Activated gamma-delta T cell treated with anti-CD3 and anti-CD28 coated beads, Interleukin-2, amount 50 U/mL, for 16 hours (primary cell): ENCODE measurements around the gene METRNL.
"Not testable (repeated sequence)": the region's sequence is repeated elsewhere in the genome, so short reads cannot be mapped to it uniquely, and the experiment has no call there.

ENCODE experiments used
- DNase-seq: peaks from one replicate; pipeline ENCODE4 v3.0.0-alpha.2; 2020; ENCODE audit warnings: low read depth

Gene METRNL

DNA sequence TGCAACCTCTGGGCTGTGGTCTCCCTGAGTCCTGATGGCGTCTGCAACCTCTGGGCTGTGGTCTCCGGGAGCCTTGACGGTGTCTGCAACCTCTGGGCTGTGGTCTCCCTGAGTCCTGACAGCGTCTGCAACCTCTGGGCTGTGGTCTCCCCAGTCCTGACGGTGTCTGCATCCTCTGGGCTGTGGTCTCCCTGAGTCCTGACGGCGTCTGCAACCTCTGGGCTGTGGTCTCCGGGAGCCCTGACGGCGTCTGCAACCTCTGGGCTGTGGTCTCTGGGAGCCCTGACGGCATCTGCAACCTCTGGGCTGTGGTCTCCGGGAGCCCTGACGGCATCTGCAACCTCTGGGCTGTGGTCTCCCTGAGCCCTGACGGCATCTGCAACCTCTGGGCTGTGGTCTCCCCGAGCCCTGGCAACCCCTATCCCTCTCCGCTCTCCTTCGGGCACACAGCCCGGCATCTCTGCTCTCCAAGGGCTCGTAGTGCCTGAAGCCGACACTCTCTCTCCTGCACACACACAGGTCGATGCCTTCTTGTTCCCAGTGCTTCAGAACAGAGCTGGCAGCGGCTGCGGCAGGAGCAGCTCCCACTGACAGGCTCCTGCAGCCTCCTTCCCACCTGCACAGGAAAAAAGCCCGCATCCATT is 45.6 kb downstream of the METRNL start:
- peak; percentile 21 for DNase-seq

DNA sequence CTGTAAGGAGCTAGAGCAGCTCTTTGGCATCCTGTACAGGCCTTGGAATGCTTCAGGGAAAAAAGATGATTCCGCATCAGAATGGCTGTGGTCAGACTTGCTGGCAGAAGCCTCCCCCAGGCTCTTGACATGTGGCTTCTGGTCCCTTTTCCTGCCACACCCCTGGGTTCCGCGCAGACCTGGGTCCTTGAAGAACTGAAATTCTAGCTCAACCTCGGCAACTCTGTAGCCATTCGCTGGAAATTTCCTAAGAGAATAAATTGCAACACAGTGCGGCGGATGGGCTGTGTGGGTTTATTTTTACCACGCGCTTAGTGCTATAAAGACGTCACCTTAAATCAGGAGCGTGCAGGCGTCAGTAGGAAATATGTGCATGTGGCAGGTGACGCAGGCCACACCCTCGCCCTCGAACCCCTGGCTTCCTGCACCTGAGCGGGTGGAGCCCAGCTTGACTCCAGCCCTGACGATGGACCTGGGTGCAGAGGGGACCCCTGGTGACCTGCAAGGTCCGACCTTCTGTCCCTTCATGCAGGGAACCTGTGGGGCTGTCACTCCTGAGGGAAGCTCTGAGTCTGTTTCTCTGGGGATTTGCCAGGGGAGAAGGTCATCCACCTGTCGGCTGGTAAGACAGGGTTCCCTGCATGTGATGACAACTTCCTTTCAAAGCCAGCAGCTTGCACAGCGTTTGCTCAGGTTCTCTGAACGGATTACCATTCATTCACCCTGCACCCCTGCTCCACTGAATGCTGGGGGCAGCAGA is 46.3 kb downstream of the METRNL start:
- DNase-seq = no peak

DNA sequence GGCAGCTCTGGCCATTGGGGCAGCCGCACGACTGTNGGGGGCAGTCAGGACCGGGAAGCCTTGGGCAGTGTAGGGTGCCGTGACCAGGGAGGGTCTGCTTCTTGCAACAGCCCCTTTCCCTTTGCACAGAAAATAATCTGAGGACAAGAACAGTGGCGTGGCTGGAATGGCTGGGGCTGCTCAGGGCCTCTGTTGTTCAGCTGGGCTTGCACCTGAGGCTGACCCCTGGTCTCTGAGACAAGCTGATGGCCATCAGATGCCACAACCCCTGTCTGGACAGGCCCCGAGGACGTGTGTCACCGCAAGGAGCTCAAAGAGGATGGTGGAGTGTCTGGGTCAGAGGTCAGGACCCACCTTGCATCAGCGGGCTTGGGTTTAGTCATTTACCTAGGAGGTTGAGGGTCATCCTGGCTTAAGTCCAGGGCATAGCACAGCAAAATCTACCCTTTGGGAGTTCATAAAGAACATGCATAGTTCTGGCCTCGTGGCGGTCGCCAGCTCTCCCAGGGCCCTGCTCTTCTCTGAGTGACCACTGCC is 46.9 kb downstream of the METRNL start:
- no peak for DNase-seq

DNA sequence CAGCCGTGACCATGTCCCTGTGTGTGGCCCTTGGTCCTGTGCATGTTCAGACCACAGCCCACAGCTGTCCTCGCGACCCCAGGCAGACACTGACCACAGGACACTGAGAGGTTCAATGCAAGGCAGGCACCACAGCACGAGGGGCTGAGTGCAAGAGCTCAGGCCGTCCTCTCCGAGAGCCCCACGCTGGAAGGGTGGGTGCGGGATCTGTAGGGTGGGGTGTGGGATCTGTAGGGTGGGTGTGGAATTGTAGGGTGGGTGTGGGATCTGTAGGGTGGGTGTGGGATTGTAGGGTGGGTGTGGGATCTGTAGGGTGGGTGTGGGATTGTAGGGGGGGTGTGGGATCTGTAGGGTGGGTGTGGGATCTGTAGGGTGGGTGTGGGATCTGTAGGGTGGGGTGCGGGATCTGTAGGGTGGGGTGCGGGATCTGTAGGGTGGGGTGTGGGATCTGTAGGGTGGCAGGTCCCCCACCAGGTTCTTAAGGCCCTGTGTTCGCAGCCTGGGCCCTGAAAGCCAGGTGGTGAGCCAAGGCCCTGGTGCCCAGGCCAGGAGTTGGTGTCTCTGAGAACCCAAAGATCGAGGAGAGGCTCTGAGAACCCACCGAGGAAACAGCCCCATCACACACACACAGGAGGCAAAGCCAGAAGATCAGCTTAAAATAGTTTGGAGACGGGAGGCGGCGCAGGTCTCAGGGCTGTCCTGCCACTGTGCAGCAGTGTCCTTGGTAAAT is 48.2 kb downstream of the METRNL start:
- no peak for DNase-seq

DNA sequence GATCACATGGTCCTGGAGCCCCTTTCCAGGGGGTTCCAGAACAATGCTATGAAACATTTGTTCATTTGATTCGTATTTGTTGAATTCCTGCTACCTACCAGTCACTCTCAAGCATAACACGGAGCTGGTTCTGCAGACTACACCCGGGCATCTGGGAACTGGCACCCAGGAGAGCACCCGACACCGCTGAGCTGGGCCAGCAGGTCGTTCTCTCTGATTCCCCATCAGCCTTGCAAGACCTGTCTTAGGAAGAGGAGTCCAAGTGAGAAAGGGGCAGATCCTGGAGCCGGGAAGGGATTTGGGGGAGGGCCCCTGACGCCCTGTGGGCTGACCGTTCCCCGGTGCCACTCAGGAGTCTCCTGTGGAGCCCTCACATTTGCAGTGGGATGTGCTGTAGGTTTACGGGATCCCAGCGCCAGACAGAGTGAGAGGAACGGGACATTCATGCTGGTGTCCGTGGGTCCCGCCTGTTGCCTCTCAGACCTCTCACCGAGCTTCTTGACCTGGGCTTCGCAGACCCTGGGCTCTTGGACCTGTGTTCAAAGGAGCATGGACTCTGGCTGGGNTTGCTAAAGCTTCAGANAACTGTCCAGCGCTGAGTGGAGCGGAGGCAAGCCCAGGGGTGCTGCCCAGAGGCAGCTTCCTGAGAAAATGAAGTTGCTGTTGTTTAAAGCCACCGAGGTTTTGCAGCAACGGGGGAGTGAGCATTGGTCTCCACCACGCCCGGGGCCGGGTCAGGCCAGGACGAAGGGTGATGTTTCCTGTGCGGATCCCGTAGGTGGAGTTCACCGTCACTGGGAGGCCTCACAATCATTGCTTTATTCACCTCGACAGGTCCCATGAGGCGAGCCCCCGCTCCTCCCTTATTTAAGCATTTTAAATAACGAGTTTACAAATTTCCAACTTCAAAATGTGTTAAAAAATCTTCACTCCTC is 49.2 kb downstream of the METRNL start:
- DNase-seq = no peak

DNA sequence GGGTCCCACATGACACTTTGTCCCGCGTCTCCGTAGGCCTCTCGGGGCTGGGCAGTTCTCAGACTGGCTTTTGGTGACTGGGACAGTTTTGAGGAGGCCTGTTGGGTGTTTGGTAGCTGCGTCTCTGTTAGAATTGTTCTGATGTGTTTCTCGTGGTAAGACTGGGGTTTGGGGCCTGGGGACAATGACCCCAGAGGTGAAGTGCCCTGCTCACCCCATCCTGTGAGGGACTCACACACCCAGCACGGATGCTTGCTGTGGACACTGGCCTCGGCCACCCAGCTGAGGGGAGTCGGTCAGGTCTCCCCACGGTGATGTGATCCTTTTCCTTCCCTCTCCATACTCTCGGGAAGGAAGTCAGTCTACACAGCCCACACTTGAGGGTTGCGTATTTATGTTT is 50.3 kb downstream of the METRNL start:
- no peak for DNase-seq

DNA sequence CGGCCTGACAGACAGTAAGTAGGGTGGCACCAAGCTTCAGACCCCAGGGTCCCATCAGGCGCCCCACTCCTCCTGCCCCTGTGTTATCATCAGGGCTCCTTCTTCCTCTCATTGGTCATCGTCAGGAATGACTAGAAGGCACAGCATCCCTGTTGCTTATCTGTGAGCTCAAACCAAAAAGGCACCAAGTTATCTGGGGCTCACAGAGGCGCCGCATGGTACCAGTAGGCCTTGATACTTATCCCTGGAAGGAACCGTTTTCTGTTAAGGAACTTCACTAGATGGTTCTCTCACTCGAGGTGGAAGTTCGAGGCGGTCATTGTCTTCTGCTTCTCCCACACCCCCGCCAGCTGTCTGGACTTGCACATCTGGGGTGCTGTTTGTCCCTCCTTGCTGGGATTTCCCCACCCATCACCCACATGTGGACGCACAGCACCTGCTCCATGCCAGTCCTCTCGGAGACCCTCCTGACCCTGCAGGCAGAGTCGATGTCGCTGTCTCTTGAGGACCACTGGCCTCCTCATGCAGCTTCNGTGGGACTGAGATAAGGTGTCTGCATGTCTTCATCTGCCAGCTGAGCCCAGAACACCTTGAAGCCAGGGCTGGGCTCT is 52.1 kb downstream of the METRNL start:
- DNase-seq = no peak

DNA sequence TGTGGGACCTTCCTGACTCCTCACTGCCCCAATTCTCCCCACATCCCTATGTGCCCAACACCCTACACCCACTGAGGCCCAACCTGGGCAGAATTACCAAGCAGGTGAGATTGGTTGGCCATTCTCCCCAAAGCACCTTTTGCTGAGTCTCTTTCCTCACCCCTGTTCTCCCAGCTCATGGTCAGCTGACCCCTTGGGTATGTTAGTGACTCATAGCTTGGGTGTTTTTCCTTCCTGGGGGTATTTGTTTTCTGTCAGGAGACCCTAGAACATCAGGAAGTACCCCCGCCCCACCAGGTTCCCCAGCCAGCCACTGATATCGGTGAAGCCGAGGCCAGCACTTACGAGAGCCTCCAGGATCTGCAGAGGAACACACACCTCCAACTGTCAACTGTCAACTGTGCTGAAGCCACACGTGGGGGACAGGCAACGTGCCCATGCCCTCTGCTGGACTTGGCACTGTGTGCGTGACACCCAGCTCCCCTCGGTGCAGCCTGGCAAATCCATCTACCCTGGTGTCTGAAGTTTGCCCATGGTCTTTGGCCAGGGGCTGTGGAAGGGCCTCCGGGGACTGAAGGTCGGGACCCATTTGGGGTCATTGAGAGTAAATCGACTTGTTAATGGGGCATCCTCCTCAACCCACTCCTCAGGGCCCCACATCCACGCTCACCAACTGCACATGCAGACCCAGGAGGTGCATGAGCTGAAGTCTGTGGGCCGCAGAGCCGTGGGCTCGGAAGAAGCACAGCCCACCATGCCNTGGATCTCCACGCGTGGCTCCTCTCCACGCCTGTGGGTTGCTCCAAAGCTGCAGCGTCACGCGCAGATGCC is 53.1 kb downstream of the METRNL start:
- no peak for DNase-seq

DNA sequence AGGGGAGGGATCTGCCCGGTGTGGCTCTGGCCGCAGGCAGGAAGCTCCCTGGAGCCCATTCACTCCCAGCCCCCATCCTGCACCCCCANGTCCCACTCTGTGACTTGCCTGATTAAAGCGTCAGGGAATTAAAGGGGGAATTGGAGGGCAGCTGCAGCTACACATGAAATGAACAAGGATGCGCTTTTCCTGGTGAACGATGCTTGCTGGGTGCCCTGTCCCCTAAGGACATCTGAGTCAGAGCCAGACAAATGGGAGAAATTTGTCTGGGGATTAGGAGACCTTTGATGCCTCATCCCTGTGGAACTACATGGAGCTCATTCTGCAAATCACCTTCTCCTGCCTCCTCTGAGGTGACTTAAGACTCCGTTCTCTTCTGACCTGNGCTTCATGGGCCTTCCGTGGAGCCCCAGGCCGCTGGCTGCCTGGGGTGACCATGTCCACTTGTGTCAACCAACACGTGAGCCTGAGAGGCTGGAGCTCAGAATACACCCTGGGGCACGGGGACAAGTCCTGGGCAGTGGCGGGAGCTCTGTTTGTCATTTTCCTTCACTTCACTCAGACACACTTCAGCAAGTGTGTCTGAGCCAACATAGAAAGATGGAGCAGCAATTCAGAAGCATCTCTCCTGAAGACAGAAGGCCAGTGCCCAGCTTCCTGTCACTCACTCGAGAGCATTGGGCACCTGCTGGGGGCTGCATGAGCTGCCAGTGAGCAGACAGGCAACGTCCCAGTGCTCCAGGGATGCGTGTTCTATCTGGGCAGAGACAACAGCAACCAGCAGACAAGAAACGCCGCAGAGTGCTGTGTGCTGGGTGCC is 54.1 kb downstream of the METRNL start:
- DNase-seq = no peak

DNA sequence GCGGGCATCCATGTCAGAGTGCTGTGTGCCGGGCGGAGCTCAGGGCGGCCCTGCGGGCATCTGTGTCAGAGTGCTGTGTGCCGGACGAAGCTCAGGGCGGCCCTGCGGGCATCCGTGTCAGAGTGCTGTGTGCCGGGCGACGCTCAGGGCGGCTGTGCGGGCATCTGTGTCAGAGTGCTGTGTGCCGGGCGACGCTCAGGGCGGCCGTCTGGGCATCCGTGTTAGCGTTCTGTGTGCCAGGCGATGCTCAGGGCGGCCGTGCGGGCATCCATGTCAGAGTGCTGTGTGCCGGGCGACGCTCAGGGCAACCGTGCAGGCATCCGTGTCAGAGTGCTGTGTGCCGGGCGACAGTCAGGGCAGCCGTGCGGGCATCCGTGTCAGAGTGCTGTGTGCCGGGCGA is 55.0 kb downstream of the METRNL start:
- DNase-seq = not testable (repeated sequence)

DNA sequence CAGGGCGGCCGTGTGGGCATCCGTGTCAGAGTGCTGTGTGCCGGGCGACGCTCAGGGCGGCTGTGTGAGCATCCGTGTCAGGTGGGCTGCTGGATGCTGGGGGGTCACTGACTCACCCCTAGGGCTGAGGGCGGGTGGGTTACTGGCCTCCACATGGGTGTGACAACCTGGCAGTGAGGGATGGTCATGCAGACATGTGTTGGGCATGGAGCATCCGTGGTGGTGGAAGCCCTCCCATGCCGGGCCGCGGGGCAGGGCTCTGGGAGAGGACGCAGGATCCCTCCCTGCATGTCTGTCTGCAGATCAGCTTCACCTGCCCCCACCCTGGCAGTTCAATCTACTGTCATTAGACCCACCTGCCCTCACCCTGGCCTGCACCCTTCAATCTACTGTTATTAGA is 56.3 kb downstream of the METRNL start:
- no peak for DNase-seq

DNA sequence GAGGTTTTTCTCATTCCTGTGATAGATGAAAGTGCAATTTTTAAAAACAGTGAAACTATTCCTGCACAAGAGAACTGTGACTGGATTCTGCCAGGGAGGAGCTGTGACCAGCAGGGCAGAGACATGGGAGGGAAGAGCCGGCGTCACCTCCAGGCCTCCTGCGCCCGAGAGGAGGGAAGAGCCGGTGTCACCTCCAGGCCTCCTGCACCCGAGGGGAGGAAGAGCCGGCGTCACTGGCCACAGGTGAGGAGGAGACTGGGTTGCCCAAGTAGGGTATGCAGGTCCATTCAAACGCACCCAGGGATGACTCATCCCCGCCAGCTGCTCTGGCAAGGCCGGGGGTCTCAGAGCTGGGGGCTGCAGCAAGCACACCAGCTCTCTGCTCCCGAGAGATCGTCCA is 56.7 kb downstream of the METRNL start:
- DNase-seq = no peak

DNA sequence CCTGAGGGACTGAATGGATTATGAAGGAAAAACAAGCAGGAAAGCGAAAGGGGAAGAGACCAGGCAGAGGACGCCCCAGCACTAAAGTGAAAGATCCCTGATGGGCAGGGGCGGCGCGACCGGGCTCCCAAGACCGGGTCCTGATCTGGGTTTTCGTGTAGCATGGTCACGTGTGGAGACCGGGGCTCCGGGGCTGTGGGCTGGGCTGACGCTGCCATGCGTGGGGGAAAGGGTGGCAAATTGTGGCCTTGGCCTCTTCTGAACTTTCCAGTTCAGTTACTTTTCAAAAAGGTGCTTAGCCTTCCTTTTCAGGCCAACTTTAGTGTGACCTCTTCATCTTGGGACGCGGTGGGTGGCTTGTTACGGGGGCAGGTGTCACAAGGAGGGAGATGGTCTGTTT is 57.5 kb downstream of the METRNL start:
- no peak for DNase-seq

DNA sequence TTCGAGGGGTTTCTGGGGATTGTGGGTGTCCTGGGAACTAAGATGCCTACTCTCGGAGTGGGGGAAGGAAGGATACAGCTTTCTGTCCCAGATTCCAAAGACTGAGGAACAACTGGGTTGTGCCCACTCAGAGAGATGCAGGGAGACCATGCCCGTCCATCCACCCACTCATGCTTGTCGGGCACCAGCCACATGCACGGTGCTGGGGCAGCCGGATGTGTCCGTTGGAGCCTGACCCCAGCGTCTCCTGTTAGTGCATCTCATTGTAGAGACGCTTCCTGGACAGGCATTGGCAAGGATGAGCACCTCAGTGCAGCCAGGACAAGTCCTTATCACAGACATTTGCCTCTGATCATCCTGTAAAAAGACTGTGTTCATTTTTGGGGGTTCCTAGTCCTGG is 58.1 kb downstream of the METRNL start:
- DNase-seq = no peak

DNA sequence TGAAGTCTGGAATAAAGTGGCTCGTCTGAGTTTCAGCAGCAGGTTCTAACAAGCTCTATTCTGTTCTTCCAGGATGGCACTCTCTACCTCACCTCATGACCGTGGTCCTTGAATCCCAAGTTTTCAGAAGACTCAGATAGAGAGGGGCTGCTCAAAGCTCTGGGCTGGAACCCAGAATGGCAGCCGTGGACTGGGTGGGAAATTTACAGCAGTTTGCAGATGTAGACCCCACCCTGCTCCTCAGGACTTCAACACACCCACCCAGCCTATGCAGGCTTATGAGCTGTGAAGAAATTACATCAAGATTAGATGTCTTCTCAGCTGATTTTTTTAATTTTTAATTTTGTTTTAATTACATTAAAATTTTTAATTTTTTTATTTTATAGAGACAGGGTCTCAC is 59.4 kb downstream of the METRNL start:
- DNase-seq = no peak

DNA sequence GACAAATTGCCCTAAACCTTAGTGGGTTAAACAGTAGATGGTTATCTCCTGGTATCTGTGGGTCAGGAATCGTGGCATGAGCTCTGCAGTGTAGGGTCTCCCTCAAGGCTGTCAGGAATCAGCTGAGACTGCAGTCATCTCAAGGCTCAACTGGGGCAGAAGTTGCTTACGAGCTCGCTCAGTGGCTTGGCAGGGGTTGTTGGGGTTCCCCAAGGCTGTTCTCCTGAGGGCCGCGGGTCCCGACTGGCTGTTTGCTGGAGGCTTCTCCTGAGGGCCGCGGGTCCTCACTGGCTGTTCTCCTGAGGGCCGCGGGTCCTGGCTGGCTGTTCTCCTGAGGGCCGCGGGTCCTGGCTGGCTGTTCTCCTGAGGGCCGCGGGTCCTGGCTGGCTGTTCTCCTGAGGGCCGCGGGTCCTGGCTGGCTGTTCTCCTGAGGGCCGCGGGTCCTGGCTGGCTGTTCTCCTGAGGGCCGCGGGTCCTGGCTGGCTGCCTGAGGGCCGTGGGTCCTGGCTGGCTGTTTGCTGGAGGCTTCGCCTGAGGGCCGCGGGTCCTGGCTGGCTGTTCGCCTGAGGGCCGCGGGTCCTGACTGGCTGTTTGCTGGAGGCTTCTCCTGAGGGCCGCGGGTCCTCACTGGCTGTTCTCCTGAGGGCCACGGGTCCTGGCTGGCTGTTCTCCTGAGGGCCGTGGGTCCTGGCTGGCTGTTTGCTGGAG is 60.3 kb downstream of the METRNL start:
- not testable (repeated sequence) for DNase-seq

DNA sequence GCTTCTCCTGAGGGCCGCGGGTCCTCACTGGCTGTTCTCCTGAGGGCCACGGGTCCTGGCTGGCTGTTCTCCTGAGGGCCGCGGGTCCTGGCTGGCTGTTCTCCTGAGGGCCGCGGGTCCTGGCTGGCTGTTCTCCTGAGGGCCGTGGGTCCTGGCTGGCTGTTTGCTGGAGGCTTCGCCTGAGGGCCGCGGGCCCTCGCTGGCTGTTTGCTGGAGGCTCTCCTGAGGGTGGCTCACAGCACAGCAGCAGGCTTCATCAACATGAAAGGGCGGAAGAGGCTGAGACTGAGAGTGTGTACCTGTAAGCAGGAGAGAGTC is 60.8 kb downstream of the METRNL start:
- not testable (repeated sequence) for DNase-seq

DNA sequence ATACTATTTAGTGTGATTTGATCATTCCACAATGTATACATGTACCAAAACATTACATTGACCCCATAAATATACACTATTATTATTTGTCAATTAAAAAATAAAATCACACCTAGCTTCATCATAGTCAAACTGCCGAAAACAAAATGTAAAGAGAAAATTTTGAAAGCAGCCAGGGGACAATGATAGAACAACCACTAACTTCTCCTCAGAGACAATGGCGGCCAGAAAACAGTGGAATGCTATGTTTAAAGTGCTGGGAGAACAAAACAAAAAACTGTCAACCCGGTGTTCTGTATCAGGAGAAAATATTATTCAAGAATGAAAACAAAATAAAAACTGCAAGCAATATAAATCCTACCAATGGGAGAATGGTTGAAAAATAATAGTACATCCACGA is 63.2 kb downstream of the METRNL start:
- DNase-seq = no peak

DNA sequence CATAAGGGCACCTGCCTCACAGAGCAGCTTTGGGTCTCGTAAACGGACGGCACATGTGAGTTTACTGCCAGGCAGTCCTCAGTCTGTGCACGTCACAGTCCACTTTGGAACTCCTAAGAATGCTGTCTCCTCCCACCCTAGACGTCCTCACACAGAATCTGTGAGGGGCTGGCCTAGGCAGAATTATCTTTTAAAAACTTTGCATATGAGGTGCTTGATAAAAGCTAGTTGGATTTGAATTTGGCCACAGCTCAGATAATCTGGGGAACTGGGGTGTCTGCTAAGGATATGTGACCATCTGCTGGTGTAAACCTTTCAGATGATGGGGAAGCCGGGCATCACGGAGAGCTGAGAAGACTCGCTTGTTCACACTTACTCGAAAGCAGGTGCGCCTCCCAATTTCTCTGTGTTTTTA is 64.4 kb downstream of the METRNL start:
- DNase-seq = no peak
